Breast epithelium (tissue), 4 donors: ENCODE measurements around the gene FAM124A. TPM values are rescaled to one million over a fixed set of nuclear protein-coding genes. Genes with fewer than 3 reads are reported as not detected.

Experiments
- DNase-seq, 2 donors: peaks; one replicate each; pipeline ENCODE4 v3.0.0-alpha.2; 2019; ENCODE audit warnings: low spot score in 2 of 2
- H3K27ac ChIP-seq, 2 donors: fragments of 200-600 bp; sonication (generic) in 1 of 2; one replicate each; pipeline ENCODE4 v1.5.1; 2016 to 2019; ENCODE audit warnings: mild to moderate bottlenecking in 1 of 2
- H3K27me3 ChIP-seq, 2 donors: fragments of 200-600 bp; sonication (generic) in 1 of 2; one replicate each; pipeline versions ENCODE4 v1.5.1 to v1.6.0; 2017 to 2019; ENCODE audit warnings: control low read depth in 1 of 2, mild to moderate bottlenecking in 1 of 2
- H3K36me3 ChIP-seq: fragments of 200-600 bp; one replicate; pipeline ENCODE4 v1.5.1; 2019
- H3K4me1 ChIP-seq, 2 donors: fragments of 200-600 bp; sonication (generic); one replicate each; pipeline ENCODE4 v1.5.1; 2016 to 2019; ENCODE audit warnings: control low read depth in 1 of 2
- H3K4me3 ChIP-seq, 3 donors: fragments of 200-600 bp; sonication (generic); 1 replicate in 2 of 3; 2 replicates in 1 of 3; pipeline ENCODE4 v1.5.1; 2016 to 2019; ENCODE audit warnings: mild to moderate bottlenecking in 3 of 3, moderate library complexity in 2 of 3
- H3K9me3 ChIP-seq, 2 donors: fragments of 200-600 bp; sonication (generic) in 1 of 2; one replicate each; pipeline ENCODE4 v1.5.1; 2016 to 2019; ENCODE audit warnings: control low read depth in 1 of 2
- CTCF ChIP-seq, 3 donors: fragments of 450-650 bp; IDR thresholded peaks; one replicate each; pipeline ENCODE4 v1.5.1; 2016 to 2017; ENCODE audit warnings: antibody characterized with exemption in 3 of 3, mild to moderate bottlenecking in 3 of 3, moderate library complexity in 3 of 3
- POLR2A ChIP-seq: fragments of 450-650 bp; IDR thresholded peaks from one replicate; pipeline ENCODE4 v1.6.1; 2016; ENCODE audit warnings: antibody characterized with exemption, mild to moderate bottlenecking, moderate library complexity
- POLR2AphosphoS5 ChIP-seq, 3 donors: sonication (generic); formaldehyde crosslinking; IDR thresholded peaks; one replicate each; pipeline ENCODE4 v1.6.1; 2017; ENCODE audit warnings: antibody characterized with exemption in 3 of 3
- intact Hi-C: fragments of 100-400 bp; cut with DNase I; formaldehyde crosslinking; loops from one replicate; pipeline ENCODE4 v1.15.1; 2023; ENCODE audit warnings: low total_unique reads
- total RNA-seq, 3 donors: library from RNA; depleted of rRNA; stranded (reverse); fragments of >200 nt; gene quantifications; one replicate each; pipeline ENCODE4 v1.1.0, GENCODE V29; 2016

FAM124A gene
- total RNA-seq, 3 donors from 2014 or later: 2.2 to 7.9 (median 6.1) TPM

- H3K36me3 ChIP-seq: no peaks in the 10 kb centered on the region
- TF ChIP-seq CTCF (IDR thresholded peaks at IDR 0.05) (no peak), POLR2A (no peak), POLR2AphosphoS5 (IDR thresholded peaks at IDR 0.05) (no peak)
- H3K27me3 ChIP-seq: no peaks in the 10 kb centered on the region
- no peak for DNase-seq
- intact Hi-C loops: no loop called here
- H3K27ac ChIP-seq: no peak overlapping the region
- no peaks in the 10 kb centered on the region for H3K4me1 ChIP-seq
- H3K4me3 ChIP-seq: no peak overlapping the region
- H3K9me3 ChIP-seq: no peaks in the 10 kb centered on the region
Observed at GRCh38 chr13:51298812-51299211, 76.6 kb downstream of the FAM124A start.

GRCh38 chr13:51303063-51303552, 80.9 kb downstream of the FAM124A start:
- Histone ChIP-seq H3K4me1 (no peaks in the 10 kb centered on the region), H3K27me3 (no peaks in the 10 kb centered on the region), H3K27ac (no peak overlapping the region), H3K36me3 (no peaks in the 10 kb centered on the region), H3K9me3 (no peaks in the 10 kb centered on the region), H3K4me3 (no peak overlapping the region)
- intact Hi-C loops: no loop called here
- TF ChIP-seq POLR2AphosphoS5 (IDR thresholded peaks at IDR 0.05) (no peak), POLR2A (no peak), CTCF (IDR thresholded peaks at IDR 0.05) (no peak)
- DNase-seq: no peak

GRCh38 chr13:51303882-51304281, 81.7 kb downstream of the FAM124A start:
- no peaks in the 10 kb centered on the region for H3K27me3 ChIP-seq
- intact Hi-C loops: no loop called here
- H3K4me1 ChIP-seq: no peaks in the 10 kb centered on the region
- H3K36me3 ChIP-seq: no peaks in the 10 kb centered on the region
- no peak overlapping the region for H3K27ac ChIP-seq
- H3K4me3 ChIP-seq: no peak overlapping the region
- TF ChIP-seq POLR2A (no peak), POLR2AphosphoS5 (IDR thresholded peaks at IDR 0.05) (no peak), CTCF (IDR thresholded peaks at IDR 0.05) (no peak)
- H3K9me3 ChIP-seq: no peaks in the 10 kb centered on the region
- DNase-seq: no peak

GRCh38 chr13:51305271-51305967, 83.2 kb downstream of the FAM124A start:
- intact Hi-C loops: no loop called here
- H3K4me1 ChIP-seq: no peaks in the 10 kb centered on the region
- H3K4me3 ChIP-seq: no peak overlapping the region
- DNase-seq: no peak
- H3K27ac ChIP-seq: no peak overlapping the region
- H3K27me3 ChIP-seq: no peaks in the 10 kb centered on the region
- no peaks in the 10 kb centered on the region for H3K36me3 ChIP-seq
- TF ChIP-seq POLR2AphosphoS5 (IDR thresholded peaks at IDR 0.05) (no peak), POLR2A (no peak), CTCF (IDR thresholded peaks at IDR 0.05) (no peak)
- H3K9me3 ChIP-seq: no peaks in the 10 kb centered on the region

- DNase-seq: no peak
- no peaks in the 10 kb centered on the region for H3K4me1 ChIP-seq
- no peak overlapping the region for H3K4me3 ChIP-seq
- intact Hi-C loops: no loop called here
- H3K27ac ChIP-seq: no peak overlapping the region
- H3K9me3 ChIP-seq: no peaks in the 10 kb centered on the region
- TF ChIP-seq CTCF (IDR thresholded peaks at IDR 0.05) (no peak), POLR2A (no peak), POLR2AphosphoS5 (IDR thresholded peaks at IDR 0.05) (no peak)
- H3K27me3 ChIP-seq: no peaks in the 10 kb centered on the region
- no peaks in the 10 kb centered on the region for H3K36me3 ChIP-seq
Observed at GRCh38 chr13:51308781-51309180, 86.6 kb downstream of the FAM124A start.
